Measurements from ENCODE around the gene HNF4A. TPM values are rescaled to one million over a fixed set of nuclear protein-coding genes. Genes with fewer than 3 reads are reported as not detected.

The HNF4A gene
- total and polyA plus RNA-seq, 2 of the 13 experiments (the other 11 are each of a cell fraction or from before 2014, with no cell fraction given), result 80.9 to 169 TPM

GRCh38 chr20:44355498-44356352 is at the start of gene HNF4A (continued):
- no peak for TF ChIP-seq ZBTB2 (CRISPR knock-in tag; IDR thresholded peaks at IDR 0.05; ENCODE audit: low read depth)
- peak; percentile 40 for TF ChIP-seq HINFP (CRISPR knock-in tag; IDR thresholded peaks at IDR 0.05; ENCODE audit: low read depth)
- peak; percentile 26; the same call in 1 of the 2 replicates for TF ChIP-seq RXRB (CRISPR knock-in tag; IDR thresholded peaks at IDR 0.05; ENCODE audit: borderline replicate concordance)
- TF ChIP-seq HNRNPK (IDR thresholded peaks at IDR 0.05; ENCODE audit: low read depth, low read length, poor library complexity, severe bottlenecking), result no peak
- TF ChIP-seq SOX5 (CRISPR knock-in tag; IDR thresholded peaks at IDR 0.05; ENCODE audit: borderline replicate concordance), result peak; percentile 79; the same call in 1 of the 2 replicates
- peak; percentile 84 for TF ChIP-seq ZNF331 (CRISPR knock-in tag; IDR thresholded peaks at IDR 0.05)
- TF ChIP-seq XRCC5 (optimal IDR thresholded peaks at IDR 0.05; ENCODE audit: low read length), result peak; percentile 70
- no peak for TF ChIP-seq PBX2 (CRISPR knock-in tag; IDR thresholded peaks at IDR 0.05)
- TF ChIP-seq ZEB1 (IDR thresholded peaks at IDR 0.05; ENCODE audit: insufficient replicate concordance, low read depth), result peak; percentile 87
- peak; percentile 41; the same call in 1 of the 2 replicates for TF ChIP-seq TFDP1 (CRISPR knock-in tag; IDR thresholded peaks at IDR 0.05; ENCODE audit: borderline replicate concordance)
- TF ChIP-seq RFX1 (IDR thresholded peaks at IDR 0.05), result peak; percentile 91
- peak; percentile 83; the same call in 1 of the 2 replicates for TF ChIP-seq STAT6 (CRISPR knock-in tag; IDR thresholded peaks at IDR 0.05; ENCODE audit: borderline replicate concordance)
- TF ChIP-seq ZNF180 (CRISPR knock-in tag; IDR thresholded peaks at IDR 0.05; ENCODE audit: borderline replicate concordance, low read depth), result peak; percentile 64; the same call in 1 of the 2 replicates
- TF ChIP-seq ZSCAN9 (CRISPR knock-in tag; IDR thresholded peaks at IDR 0.05; ENCODE audit: borderline replicate concordance), result peak; percentile 88
- peak; percentile 96 for TF ChIP-seq TGIF2 (CRISPR knock-in tag; IDR thresholded peaks at IDR 0.05)
- TF ChIP-seq SP4 (CRISPR knock-in tag; IDR thresholded peaks at IDR 0.05), result peak; percentile 27
- TF ChIP-seq REXO4 (CRISPR knock-in tag; IDR thresholded peaks at IDR 0.05; ENCODE audit: borderline replicate concordance), result no peak
- no peak for TF ChIP-seq NBN (conservative IDR thresholded peaks at IDR 0.05)
- TF ChIP-seq TCF12 (IDR thresholded peaks at IDR 0.05), result no peak
- TF ChIP-seq TCF12 (CRISPR knock-in tag; IDR thresholded peaks at IDR 0.05), result 0 out of 2 replicates have a peak, but pooled peaks have one; percentile 57
- no peak for TF ChIP-seq HDAC6 (IDR thresholded peaks at IDR 0.05; ENCODE audit: low read depth, low read length)
- no peak for TF ChIP-seq HNRNPUL1 (IDR thresholded peaks at IDR 0.05; ENCODE audit: low read depth, low read length)
